Activated T-cell treated with anti-CD3 and anti-CD28 coated beads for 24 hours (primary cell): ENCODE measurements around the gene HPSE2.
"Not testable (repeated sequence)": the region's sequence is repeated elsewhere in the genome, so short reads cannot be mapped to it uniquely, and the experiment has no call there.

Experiments used
- DNase-seq: peaks from one replicate; pipeline ENCODE4 v3.0.0-alpha.2; 2020; ENCODE audit warnings: low read depth

The HPSE2 gene

DNA sequence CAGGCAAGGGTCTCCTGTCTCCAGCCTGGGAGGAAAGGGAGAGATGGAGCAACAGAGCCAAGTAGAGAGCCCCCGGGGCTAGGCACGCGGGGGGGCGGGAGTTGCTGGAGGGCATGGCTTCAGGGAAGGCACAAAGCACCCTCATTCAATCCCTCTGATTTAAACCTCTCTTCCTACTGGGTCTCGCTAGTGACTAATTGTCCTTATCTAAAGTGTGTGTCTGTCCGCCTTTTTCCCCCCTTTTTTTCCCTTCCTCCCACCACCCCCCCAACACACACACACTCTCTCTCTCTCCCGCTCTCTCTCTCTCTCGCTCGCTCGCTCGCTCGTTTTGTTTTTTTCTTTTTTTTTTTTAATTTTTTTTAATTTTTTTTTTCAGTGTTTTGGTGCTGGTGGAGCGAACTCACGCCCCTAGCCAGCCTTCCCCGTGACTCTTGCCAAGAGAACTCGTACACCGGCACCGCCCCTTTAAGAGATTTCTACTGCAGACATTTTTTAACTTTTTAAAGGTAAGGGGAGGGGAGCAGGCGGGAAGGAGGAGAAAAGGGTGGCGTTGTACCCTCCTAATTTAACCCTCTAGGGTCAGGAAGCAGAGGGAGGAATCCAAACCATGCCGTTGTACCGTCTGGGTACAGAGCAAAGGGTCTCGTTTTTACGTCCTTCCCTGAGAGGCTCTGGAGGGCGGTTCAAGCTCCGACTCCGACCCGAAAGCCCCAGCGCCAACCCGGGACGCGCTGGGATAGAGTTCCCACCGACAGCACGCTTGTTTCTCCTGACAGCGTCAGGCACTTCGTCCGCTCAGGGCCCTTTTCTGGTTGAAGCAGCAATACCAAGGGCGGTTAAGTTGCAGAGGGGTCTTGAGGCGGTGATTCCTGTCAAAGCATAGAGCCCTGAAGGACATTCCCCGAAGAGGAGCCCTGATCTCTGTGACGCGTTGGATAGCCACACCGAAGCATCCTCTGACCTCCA is at the start of gene HPSE2:
Gene HPSE2, minus strand, starts transcription at position 195 of the 969 bp plus-strand sequence.
- no peak for DNase-seq

DNA sequence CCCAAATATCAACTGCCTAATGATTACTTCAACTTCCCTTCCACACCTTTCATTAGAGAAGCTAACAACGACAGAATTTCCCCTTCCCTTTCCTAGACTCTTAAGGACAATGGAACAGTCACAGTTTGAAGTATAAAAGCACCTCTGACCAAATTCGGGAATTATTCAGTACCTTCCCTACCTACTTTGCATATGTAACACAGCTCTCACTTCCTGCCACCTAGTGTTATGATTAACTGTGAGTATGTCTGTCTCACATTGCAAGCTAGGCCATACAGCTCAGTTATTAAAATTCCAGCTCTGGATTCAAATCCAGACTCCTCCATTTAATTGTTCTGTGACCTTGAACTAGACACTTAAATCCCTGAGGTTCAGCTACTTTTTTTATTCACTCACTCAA is 44.8 kb upstream of the HPSE2 start:
- DNase-seq, result no peak

DNA sequence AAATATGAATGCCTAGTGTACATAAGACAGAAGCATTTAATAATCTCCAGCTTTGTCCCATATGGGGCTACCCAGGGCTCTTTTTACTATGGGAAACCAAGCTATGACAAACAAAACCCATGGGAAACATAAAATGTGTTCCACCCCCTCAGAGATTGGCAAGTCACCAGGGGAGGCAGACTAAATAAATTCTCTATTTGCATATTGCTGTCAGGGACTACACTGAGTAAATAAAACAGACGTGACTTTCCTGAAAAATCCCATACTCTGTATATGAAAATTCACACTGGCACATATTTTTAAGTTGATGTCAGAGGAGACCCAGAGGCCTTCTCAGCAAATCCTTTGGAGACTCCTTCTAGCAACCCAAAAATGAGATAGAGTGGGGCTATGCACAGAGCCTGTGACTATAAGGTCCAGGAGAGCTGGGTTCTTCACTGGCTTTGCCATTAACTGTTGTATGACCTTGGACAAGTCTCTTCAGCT is 44.0 kb upstream of the HPSE2 start:
- DNase-seq, result no peak

DNA sequence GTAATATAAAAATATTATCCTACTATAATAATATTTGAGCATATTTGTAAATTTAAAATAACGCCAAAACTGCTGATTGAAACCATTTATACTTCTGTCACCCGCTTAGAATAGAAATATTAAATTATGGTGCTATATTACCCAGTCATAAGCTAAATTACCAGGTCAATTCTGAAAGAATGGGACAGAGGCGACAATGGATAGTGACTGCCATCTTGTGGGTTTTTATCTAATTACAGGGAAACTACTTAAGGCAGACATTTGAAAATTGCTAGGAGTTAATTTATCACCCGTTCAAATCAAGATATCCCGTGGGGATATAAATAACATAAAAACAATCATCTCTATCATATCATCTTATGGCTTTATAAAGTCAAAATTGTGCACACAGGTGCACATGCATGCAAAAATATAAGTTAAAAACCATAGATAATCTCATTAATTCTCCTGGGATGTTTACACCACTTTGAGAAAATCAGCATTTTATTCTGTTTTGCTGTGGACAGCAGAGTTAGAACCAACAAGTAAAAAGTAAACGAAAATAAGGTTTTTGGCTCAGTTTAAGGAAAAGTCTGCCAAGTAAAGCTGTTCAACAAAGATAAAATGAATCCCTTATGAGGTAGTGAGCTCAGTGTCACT is 41.3 kb upstream of the HPSE2 start:
- no peak for DNase-seq

DNA sequence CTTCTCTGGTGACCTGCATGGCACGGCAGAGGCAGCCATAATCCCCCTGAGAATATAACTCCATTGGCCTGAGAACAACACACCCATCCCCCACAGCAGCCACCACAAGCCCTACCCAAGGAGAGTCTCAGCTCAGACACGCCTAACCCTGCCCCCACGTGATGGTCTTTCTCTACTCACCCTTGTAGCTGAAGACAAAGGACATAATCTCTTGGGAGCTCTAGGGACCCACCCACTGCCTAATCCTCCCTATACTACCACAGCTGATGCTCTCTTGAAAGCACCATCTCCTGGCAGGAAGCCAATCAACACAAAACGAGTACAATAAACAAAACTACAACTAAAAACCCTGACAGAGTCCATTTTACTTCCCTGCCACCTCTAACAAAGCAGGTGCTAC is 30.7 kb upstream of the HPSE2 start:
- DNase-seq, result no peak

DNA sequence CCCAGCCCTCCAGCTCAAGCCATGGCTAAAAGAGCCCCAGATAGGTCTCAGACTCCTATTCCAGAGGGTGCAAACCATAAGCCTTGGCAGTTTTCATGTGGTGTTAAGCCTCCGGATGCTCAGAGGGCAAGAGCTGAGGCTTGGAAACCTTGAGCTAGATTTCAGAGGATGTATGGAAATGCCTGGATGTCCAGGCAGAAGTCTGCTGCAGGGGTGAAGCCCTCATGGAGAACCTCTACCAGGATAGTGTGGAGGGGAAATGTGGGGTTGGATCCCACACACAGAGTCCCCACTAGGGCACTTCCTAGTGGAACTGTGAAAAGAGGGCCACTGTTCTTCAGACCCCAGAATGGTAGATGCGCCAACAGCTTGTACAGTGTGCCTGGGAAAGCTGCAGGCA is 13.2 kb upstream of the HPSE2 start:
- no peak for DNase-seq

DNA sequence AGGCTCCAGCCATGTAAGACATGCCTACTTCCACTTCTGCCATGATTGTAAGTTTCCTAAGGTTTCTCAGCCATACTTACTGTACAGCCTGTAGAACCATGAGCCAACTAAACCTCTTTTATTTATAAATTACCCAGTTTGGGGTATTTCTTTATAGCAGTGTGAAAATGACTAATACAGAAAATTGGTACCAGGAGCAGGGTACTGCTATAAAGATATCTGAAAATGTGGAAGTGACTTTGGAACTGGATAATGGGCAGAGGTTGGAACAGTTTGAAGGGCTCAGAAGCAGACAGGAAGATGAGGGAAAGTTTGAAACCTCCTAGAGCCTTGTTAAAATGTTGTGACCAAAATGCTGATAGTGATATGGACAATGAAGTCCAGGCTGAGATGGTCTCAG is 12.2 kb upstream of the HPSE2 start:
- DNase-seq, result not testable (repeated sequence)

DNA sequence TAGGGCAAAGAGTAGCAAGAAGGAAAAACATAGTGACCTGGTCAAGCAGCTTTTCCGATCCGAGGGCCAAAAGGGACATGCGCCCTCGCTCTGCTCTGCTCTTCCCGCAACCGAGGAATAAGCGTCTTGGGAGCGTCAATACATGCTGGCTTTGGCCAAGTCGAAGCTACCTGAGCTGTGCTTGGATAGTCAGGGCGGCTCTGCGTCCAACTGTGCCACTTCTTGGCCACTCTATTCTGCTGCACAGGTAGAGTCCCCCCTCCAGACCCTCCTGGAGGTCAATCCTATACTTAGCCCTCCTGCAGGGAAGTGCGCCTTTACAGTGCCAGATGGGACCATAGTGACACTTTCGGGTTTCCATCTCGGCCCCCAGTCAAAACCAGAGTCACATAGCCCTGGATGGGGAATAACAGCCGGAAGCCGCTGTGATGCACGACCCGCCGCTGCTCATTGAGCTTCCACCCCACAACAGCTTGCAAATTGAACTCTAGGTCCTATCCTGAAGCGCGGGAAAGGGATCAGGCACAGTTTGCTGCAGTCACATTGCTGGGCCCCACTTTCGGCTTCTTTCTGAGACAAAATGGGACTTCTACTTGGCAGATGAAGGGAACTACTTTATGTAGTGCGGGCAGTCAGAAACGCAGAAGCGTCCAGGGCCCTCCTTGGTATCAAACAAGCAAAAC is 1.1 kb upstream of the HPSE2 start:
- DNase-seq, result no peak

DNA sequence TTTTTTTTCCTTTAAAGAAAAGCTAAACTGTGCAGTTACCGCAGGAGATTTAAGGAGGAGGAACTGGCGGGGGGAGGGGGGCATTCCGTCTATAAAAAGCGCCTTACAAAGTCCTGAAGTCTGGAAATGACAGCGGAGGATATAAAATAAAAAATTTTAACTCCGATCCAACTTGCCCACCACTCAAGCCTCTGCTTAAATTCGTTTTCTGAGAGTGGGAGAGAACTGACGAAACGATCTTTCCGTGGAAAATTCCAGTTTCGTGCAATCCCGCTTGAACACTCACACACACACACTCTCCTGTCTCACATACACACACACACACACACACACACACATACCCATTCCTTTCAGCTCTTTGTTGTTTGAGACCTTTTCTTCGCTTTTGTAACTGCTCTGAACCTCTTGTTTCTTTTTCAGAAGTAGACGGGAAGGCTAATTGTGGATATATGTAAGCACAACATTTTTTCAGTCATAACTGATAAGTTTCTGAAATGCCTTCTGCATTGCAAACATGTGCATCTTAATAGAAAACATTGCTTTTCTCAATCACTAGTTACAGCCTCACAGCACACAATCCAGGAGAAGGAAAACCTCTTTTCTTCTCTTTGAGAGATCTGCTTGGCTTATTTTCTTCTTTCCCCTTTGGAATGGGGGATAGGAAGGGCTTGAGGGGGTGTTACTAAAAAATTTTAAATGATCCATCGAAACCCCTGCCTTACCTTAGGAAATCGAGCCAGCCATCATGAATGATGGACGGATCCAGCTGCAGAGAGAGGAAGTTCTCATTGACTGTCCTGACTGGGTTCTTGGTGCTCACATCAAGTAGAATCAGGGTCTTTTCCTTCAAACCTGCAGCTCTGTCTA is 628 bp downstream of the HPSE2 start:
- DNase-seq, result no peak

DNA sequence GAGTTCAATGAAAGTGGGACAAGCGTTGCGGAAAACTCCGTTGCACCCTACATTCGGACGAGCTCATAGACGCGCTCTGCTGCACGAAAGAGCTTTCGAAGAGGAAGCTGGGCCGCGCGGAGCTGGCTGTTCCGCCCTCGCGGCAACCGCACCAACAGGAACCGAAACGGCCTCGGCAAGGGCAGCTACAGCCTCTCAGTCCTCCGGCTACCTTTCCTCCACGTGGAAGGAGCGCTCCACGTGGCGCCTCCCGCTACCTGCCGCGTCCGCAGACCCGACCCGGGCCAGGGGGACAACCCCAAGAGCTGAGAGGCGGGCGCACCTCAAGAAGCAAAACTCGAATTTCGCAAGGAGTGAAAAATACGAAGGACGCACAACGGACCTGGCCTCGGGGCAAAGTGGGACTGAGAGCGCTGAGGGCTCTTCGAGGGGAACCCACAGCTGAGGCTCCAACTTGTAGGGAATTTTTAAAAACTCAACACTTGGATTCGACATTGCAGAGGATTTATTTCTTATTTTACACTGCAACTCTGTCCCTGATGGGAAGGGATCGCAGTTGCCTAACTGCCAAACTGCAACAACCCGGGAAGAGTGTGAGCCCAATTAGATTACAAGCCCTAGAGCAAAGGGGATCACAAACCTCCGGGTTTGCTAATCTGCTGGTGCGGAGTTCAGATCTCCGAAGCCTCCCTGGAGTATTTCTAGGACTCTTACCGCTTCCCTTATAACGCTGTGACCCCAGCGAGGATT is 1.4 kb downstream of the HPSE2 start:
- peak; percentile 8 for DNase-seq

DNA sequence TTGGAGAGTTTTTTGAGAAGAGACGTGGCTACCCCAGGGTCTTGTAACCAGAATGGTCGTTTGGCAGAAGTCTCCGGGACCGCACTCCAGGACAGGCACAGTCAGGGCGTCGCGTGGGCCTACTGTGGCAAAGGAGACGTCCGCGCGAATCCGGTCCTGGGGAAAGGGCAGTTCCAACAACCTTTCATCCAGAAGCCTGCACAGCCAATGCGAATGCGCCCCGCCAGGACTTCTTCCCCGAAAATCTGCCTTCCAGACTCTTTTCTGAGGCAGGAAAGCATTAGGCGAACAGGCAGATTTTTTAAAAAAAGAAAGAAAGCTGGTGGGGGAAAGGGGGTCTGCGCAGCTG is 2.0 kb downstream of the HPSE2 start:
- DNase-seq, result no peak

DNA sequence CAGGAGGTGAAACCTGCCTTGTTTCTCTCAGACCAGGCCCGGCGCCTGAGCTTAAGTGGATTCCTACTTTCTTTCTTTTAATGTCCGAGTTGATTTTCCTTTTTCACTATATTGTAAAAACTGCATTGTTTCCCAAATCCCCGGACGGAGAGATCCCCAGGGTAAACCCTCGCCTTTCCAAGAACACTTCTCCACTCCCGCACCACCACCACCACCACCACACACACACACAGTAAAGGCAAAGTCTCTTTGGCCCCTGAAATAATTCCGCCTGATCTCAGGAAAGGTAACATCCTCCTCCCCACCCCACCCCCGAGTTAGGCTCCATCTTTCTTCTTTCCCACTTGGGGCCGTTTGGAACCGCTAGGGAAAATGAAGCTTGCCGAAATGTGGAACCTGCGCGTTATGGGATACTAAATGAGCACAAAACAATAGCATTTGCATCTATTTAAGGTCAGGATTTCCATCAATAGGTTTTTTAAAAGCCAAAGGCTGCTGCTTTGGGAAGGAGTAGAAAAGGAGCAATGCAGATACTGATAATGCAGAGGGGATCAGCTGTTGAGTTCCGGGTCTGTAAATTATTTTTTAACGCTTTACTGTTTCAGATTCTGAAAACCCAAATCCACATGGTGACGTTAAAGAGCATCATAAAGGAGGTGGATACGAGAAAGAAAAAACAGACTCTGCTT is 2.5 kb downstream of the HPSE2 start:
- no peak for DNase-seq

DNA sequence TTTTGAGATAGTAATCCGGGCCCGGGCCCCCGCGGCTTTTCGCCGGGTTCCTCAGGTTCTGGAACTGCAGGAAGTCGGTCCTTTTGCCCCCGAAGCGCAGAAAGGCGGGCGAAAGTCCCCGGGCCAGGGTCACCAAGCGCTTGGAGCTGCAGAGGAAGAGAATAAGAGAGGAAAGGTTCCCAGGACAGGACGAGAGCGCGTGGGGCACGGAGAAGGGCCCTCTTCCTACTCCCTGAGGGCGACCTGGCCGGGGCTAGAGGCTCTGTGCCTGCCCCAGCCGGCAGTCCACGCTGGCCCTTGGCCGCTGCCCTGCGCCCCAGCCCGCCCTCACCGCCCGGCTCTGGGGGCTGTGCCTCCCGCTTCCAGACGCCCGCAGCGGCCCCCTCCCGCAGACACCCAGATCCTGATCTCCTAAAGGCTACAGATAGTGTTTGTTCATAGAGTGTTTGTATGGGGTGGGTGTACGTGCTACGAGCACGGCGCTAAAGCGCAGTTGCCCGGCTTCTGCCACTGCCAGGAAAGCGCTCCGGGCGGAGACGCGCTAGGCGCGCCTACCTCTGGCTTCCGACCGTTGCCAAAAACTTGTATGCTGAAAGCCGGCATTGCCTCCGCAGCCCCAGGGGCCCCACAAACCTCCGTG is 3.2 kb downstream of the HPSE2 start:
- DNase-seq, result no peak

DNA sequence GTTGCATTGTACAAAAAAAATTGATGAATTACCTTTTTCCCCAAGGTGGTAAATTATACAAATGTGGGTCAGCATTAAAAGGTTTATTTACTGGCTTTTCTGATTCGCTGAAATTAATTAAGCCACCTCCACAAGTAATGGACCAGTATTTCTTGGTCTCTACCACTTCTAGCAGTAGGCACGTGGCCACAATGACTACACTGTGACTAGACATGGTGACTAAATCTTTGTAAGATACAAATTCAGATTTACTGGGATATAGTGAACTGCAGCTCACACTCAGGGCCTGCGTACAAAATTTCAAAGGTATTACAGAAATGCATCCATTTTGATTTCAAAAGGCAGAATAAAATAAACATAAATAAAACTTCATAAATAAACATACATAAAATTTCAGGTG is 10.9 kb downstream of the HPSE2 start:
- no peak for DNase-seq

DNA sequence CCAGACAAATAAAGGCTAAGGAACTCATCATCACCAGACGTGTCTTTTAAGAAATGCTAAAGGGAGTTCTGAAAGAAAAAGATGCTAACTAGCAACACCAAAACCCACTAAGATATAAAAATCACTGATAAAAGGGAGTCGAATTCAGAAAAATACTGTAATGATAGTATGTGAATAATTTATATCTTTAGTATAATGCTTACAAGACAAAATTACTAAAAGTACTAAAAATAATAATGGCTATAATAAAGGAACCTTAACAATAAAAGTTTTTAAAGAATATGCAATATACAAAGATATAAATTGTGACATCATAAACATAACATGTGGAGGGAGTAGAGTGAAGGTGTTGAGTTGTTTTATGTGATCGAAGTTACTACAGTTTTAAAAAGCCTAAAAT is 28.3 kb downstream of the HPSE2 start:
- no peak for DNase-seq

DNA sequence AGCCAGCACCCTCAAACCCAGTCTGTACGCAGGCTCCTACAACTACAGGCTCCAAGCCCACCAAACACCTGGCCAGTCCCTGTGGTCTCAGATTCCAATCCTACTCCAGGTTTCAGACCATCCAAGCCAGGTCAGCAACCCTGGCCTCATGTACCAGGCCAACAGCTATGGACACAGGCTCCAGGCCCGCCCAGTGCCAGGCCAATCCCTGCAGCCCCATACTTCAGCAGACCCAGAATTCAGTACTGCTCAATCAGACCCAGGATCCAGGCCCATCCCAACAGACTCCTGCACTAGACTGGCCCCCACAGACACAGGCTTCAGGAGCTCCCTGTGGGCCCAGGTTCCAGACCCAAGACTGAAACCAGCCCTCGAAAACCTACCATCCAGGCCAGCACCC is 32.3 kb downstream of the HPSE2 start:
- no peak for DNase-seq

DNA sequence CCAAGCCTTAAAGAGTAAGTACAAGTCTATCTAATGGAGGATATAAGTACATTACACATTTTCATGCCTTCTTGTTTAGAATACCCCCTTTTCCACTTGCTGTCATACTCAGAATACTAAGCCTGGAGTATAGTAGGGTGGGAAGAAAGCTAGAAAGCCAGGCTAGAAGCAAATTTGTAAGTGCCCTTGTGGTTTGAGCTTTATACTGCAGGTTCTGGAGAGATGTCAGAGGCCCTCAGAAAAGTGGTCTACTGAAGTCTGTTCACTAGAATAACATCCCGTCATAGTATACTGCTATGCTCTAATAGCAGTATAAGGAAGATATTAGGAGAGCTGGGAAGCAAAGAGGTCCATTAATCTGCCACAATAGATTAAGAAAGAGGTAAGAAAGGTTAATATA is 62.7 kb downstream of the HPSE2 start:
- DNase-seq, result no peak

DNA sequence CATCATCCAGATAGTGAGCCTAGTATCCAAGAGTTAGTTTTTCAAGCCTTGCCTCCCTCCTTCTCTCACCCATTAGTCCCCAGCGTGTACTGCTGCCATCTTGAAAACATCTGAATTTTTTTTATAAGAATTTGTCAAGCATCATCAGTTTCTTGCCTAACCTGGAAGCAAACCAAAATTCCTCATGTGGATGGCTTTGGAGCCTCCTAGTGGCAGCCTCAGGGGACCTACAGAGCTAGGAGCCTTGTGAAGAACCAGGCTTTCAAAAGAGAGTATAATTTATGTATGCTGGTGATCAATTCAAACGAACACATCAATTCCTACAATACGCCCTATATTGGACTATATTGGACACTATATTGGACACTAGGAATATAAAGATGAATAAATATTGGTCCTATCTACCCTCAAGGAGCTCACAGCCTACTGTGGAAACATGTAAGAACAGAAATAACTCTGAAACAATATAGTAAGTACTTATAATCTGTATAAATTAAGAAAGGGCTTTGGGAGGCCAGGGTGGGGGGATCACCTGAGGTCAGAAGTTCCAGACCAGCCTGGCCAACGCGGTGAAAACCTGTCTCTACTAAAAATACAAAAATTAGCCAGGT is 63.4 kb downstream of the HPSE2 start:
- no peak for DNase-seq

DNA sequence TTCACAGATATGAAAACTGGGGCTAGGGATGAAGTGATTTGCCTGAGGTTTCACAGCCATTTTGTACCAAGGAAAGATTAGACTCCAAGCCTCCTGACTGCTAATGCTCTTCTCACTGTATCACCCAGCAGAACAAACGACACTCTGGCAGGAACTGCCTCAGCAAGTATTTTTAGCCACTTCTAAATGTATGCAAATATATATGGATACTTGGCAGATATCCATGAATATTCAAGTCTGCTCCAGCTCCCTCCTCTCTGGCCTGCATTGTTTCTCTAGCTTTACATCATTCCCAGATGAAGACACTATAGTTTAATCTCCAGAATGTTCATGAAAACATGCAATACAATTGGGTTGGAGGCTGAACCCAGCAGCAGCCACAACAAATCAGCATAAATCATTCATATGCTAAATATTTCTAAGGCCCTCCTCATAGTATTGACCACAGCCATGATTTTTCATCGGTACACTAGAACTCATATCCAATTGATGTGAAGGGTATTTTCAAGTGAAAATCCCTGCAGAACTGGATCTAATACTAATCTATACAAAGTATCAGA is 65.5 kb downstream of the HPSE2 start:
- no peak for DNase-seq
